Vagina (tissue), 2 donors: ENCODE data around the gene TBC1D14.

Experiments
- POLR2A ChIP-seq, 2 donors: fragments of 450-650 bp; IDR thresholded peaks; one replicate each; pipeline ENCODE4 v1.6.1; 2017; ENCODE audit warnings: antibody characterized with exemption in 2 of 2, mild to moderate bottlenecking in 2 of 2, moderate library complexity in 2 of 2
- POLR2AphosphoS5 ChIP-seq, 2 donors: sonication (generic); formaldehyde crosslinking; IDR thresholded peaks; one replicate each; pipeline ENCODE4 v1.9.0; 2017; ENCODE audit warnings: antibody characterized with exemption in 2 of 2, mild to moderate bottlenecking in 2 of 2, low read depth in 1 of 2; ENCODE audit not compliant: insufficient read depth in 1 of 2
- TF ChIP-seq, protein P1 (sequence below), 3 experiments: fragments of 450-650 bp in 2 of 3; fragments of 200-600 bp in 1 of 3; sonication (generic) in 1 of 3; IDR thresholded peaks; one replicate each; pipeline ENCODE4 v1.5.1; 2017 to 2019; ENCODE audit warnings: antibody characterized with exemption in 3 of 3, mild to moderate bottlenecking in 2 of 3, moderate library complexity in 2 of 3

DNA sequence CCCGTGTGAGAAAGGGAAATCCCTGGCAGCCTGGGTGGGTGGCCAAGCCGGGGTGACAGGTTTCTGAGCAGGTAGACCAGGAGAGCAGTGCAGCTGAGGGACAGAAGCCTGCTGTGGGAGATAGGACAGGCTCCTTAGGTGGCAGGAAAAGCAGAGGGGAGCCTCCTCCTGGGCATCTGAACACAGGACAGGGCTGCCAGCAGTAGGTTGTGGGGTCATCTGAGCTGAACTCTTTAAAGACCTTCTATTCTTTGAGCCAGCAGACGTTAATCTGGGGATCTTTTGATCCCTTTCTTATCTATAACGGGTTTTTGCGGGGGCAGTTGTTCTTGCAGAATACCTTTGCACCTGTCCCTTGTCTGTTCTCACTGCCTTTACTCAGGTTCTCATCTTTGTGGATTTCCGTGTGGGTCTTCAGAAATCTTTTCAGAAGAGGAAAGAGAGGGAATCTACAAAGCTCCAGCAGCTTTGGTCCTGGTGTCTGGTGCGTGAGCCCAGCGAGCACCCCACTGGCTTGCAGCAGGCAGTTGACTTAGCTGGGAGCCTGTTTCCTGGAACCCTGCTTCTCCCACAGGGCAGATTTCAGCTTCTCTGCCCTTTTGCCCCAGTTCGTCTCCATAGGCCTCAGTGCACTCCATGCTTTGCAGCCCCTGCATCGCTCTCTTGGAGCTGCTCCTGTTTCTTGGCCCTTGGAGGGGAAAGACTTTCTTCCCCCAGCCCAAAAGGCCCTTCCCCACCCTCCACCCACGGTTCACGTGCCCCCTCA is 97.7 kb downstream of the TBC1D14 start:
- TF ChIP-seq, protein P1, sequence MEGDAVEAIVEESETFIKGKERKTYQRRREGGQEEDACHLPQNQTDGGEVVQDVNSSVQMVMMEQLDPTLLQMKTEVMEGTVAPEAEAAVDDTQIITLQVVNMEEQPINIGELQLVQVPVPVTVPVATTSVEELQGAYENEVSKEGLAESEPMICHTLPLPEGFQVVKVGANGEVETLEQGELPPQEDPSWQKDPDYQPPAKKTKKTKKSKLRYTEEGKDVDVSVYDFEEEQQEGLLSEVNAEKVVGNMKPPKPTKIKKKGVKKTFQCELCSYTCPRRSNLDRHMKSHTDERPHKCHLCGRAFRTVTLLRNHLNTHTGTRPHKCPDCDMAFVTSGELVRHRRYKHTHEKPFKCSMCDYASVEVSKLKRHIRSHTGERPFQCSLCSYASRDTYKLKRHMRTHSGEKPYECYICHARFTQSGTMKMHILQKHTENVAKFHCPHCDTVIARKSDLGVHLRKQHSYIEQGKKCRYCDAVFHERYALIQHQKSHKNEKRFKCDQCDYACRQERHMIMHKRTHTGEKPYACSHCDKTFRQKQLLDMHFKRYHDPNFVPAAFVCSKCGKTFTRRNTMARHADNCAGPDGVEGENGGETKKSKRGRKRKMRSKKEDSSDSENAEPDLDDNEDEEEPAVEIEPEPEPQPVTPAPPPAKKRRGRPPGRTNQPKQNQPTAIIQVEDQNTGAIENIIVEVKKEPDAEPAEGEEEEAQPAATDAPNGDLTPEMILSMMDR (IDR thresholded peaks at IDR 0.05) = no peak
- TF ChIP-seq POLR2AphosphoS5 (IDR thresholded peaks at IDR 0.05; ENCODE audit: insufficient read depth in 1 of 2, low read depth in 1 of 2) = no peak
- TF ChIP-seq POLR2A (IDR thresholded peaks at IDR 0.05) = no peak
